Measurements from ENCODE around the gene IL17C.

DNA sequence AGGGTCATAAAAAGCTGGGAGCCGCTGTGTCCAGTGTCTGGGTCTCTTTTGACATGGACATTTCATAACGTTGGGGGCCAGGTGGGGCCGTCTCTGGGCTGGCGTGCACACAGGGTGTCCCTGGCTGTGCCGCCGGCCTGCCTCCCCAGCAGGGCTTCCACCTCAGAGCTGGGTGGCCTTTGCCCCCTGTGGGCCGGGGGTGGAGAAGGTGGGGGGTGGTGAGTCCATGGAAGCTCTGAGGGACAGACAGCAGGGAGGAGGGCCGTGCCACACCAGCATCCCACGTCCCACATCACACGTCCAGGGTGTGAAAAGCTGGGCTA is 48.8 kb downstream of the IL17C start:
- no peak for TF ChIP-seq POLR2A (IDR thresholded peaks at IDR 0.05)
- TF ChIP-seq CTCF (IDR thresholded peaks at IDR 0.05): no peak
- no peak for TF ChIP-seq POLR2AphosphoS5 (IDR thresholded peaks at IDR 0.05)

Measured in prostate gland (tissue), 2 donors.